WTC11 (cell line): ENCODE results near the gene ZBTB25. TPM values are rescaled to one million over a fixed set of nuclear protein-coding genes. Genes with fewer than 3 reads are reported as not detected.

ENCODE experiments used
- ATF1 ChIP-seq: sonication (generic); formaldehyde crosslinking; IDR thresholded peaks from 2 replicates; pipeline ENCODE4 v1.8.1; 2023; ENCODE audit warnings: mild to moderate bottlenecking, moderate library complexity, missing genetic modification reagents
- CREB1 ChIP-seq: sonication (generic); formaldehyde crosslinking; IDR thresholded peaks from 2 replicates; pipeline ENCODE4 v1.8.0; 2023; ENCODE audit warnings: mild to moderate bottlenecking, missing genetic modification reagents
- EMX1 ChIP-seq: fragments of 250-450 bp; sonication (Bioruptor Pico); IDR thresholded peaks from 2 replicates; pipeline ENCODE4 v1.8.0; 2021; ENCODE audit warnings: mild to moderate bottlenecking
- HMGA2 ChIP-seq: fragments of 250-450 bp; sonication (Bioruptor Pico); IDR thresholded peaks from 2 replicates; pipeline ENCODE4 v1.4.0; 2021; ENCODE audit warnings: mild to moderate bottlenecking, moderate library complexity
- JAZF1 ChIP-seq: fragments of 250-450 bp; sonication (Bioruptor Pico); IDR thresholded peaks from 2 replicates; pipeline ENCODE4 v1.9.0; 2021; ENCODE audit warnings: moderate library complexity, mild to moderate bottlenecking, inconsistent platforms
- MXD4 ChIP-seq: fragments of 250-450 bp; sonication (Bioruptor Pico); IDR thresholded peaks from 2 replicates; pipeline ENCODE4 v1.8.0; 2021; ENCODE audit warnings: mild to moderate bottlenecking, moderate library complexity, borderline replicate concordance
- MYBL2 ChIP-seq: sonication (generic); formaldehyde crosslinking; IDR thresholded peaks from 2 replicates; pipeline ENCODE4 v1.8.1; 2023; ENCODE audit warnings: mild to moderate bottlenecking, moderate library complexity, missing genetic modification reagents
- NFE2L1 ChIP-seq: sonication (generic); formaldehyde crosslinking; IDR thresholded peaks from 2 replicates; pipeline ENCODE4 v1.8.1; 2023; ENCODE audit warnings: missing genetic modification reagents
- RELA ChIP-seq: sonication (generic); formaldehyde crosslinking; IDR thresholded peaks from 2 replicates; pipeline ENCODE4 v1.8.1; 2022; ENCODE audit warnings: missing genetic modification reagents, mild to moderate bottlenecking, borderline replicate concordance
- SMAD4 ChIP-seq: sonication (generic); formaldehyde crosslinking; IDR thresholded peaks from 2 replicates; pipeline ENCODE4 v1.8.0; 2022; ENCODE audit warnings: mild to moderate bottlenecking, missing genetic modification reagents
- SOX15 ChIP-seq: fragments of 250-450 bp; sonication (Bioruptor Pico); IDR thresholded peaks from 2 replicates; pipeline ENCODE4 v1.9.0; 2021; ENCODE audit warnings: mild to moderate bottlenecking
- SP1 ChIP-seq: sonication (generic); formaldehyde crosslinking; conservative IDR thresholded peaks from 2 replicates; pipeline ENCODE4 v1.8.1; 2022; ENCODE audit warnings: missing genetic modification reagents
- TEAD4 ChIP-seq: sonication (generic); formaldehyde crosslinking; IDR thresholded peaks from 2 replicates; pipeline ENCODE4 v1.8.0; 2022; ENCODE audit warnings: mild to moderate bottlenecking, missing genetic modification reagents
- TP53 ChIP-seq: sonication (generic); formaldehyde crosslinking; IDR thresholded peaks from 2 replicates; pipeline ENCODE4 v1.8.1; 2023; ENCODE audit warnings: mild to moderate bottlenecking, missing genetic modification reagents
- ZNF263 ChIP-seq: sonication (generic); formaldehyde crosslinking; IDR thresholded peaks from 2 replicates; pipeline ENCODE4 v1.8.1; 2022; ENCODE audit warnings: low read depth, mild to moderate bottlenecking, moderate library complexity, missing genetic modification reagents
- ZNF416 ChIP-seq: fragments of 250-450 bp; sonication (Bioruptor Pico); IDR thresholded peaks from 2 replicates; pipeline ENCODE4 v1.9.0; 2021; ENCODE audit warnings: mild to moderate bottlenecking, inconsistent platforms
- ZNF671 ChIP-seq: fragments of 250-450 bp; sonication (Bioruptor Pico); IDR thresholded peaks from 2 replicates; pipeline ENCODE4 v1.8.0; 2021; ENCODE audit warnings: mild to moderate bottlenecking
- total RNA-seq: library from RNA; stranded (reverse); gene quantifications from 3 replicates; pipeline ENCODE4 v1.2.3, GENCODE V29; 2021
- TF ChIP-seq, protein P1 (sequence below): sonication (generic); formaldehyde crosslinking; IDR thresholded peaks from 2 replicates; pipeline ENCODE4 v1.8.1; 2023; ENCODE audit warnings: mild to moderate bottlenecking, missing genetic modification reagents
- TF ChIP-seq, protein P2 (sequence below): fragments of 250-450 bp; sonication (Bioruptor Pico); conservative IDR thresholded peaks from 2 replicates; pipeline ENCODE4 v1.9.0; 2021; ENCODE audit warnings: mild to moderate bottlenecking
- TF ChIP-seq, protein P3 (sequence below): sonication (generic); formaldehyde crosslinking; IDR thresholded peaks from 2 replicates; pipeline ENCODE4 v1.8.0; 2022; ENCODE audit warnings: missing genetic modification reagents
- TF ChIP-seq, protein P4 (sequence below): sonication (generic); formaldehyde crosslinking; IDR thresholded peaks from 2 replicates; pipeline ENCODE4 v1.8.0; 2023; ENCODE audit warnings: mild to moderate bottlenecking, missing genetic modification reagents
- TF ChIP-seq, protein P5 (sequence below): fragments of 250-450 bp; sonication (Bioruptor Pico); IDR thresholded peaks from 2 replicates; pipeline ENCODE4 v1.9.0; 2021; ENCODE audit warnings: moderate library complexity, mild to moderate bottlenecking, inconsistent platforms, borderline replicate concordance
- TF ChIP-seq, protein P6 (sequence below): fragments of 250-450 bp; sonication (Bioruptor Pico); IDR thresholded peaks from 2 replicates; pipeline ENCODE4 v1.8.0; 2021; ENCODE audit warnings: mild to moderate bottlenecking
- TF ChIP-seq, protein P7 (sequence below): sonication (generic); formaldehyde crosslinking; IDR thresholded peaks from 2 replicates; pipeline ENCODE4 v1.8.1; 2022; ENCODE audit warnings: low read depth, mild to moderate bottlenecking, moderate library complexity, missing genetic modification reagents, borderline replicate concordance
- TF ChIP-seq, protein P8 (sequence below): sonication (generic); formaldehyde crosslinking; IDR thresholded peaks from 2 replicates; pipeline ENCODE4 v1.8.1; 2022; ENCODE audit warnings: missing genetic modification reagents, borderline replicate concordance

ZBTB25 gene
- total RNA-seq, 1 experiment from 2014 or later = 11.9 TPM

DNA sequence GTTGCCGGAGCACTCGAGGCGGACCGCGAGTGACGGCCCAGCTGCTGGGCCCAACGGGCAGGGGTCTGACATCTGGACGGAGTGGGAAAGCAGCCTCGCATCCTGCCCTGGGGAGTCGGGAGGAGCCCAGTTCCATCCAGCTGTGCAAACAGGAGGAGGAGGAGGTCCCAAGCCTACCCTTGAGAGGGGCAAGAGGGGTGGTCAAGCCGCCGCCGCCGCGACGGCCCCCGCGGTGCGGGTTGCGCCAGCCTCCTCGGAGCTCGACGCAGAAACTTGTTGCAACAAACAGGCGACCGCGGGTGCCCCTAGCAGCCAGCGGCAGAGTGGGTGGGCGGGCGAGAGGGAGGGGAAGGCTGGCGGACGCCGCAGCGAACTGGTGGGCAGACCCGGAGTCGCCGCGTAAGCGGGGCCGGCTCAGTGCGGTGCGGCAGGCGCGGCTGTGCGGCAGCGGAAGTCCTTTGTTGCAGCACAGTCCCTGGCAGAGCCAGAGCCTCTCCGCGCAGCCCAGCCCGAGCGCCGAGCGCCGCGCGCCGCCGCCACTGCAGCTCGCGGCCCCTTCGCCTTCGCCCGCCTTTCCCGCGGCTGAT, 765 bp upstream of the ZBTB25 start, which contains the start of gene ZBTB1 (continued):
- TF ChIP-seq, protein P1, sequence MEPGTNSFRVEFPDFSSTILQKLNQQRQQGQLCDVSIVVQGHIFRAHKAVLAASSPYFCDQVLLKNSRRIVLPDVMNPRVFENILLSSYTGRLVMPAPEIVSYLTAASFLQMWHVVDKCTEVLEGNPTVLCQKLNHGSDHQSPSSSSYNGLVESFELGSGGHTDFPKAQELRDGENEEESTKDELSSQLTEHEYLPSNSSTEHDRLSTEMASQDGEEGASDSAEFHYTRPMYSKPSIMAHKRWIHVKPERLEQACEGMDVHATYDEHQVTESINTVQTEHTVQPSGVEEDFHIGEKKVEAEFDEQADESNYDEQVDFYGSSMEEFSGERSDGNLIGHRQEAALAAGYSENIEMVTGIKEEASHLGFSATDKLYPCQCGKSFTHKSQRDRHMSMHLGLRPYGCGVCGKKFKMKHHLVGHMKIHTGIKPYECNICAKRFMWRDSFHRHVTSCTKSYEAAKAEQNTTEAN (CRISPR knock-in tag) = no peak
- TF ChIP-seq TEAD4 (no peak), JAZF1 (no peak), MXD4 (CRISPR knock-in tag) (no peak), HMGA2 (CRISPR knock-in tag) (no peak), ZNF263 (CRISPR knock-in tag) (no peak), ZNF416 (0 out of 2 replicates have a peak, but pooled peaks have one; percentile 17), ATF1 (no peak), NFE2L1 (CRISPR knock-in tag) (no peak), SMAD4 (CRISPR knock-in tag) (no peak), EMX1 (CRISPR knock-in tag) (peak; percentile 55; the same call in 1 of the 2 replicates), TP53 (CRISPR knock-in tag) (no peak), SP1 (CRISPR knock-in tag) (peak; percentile 33; the same call in 1 of the 2 replicates), MYBL2 (CRISPR knock-in tag) (0 out of 2 replicates have a peak, but pooled peaks have one; percentile 77), RELA (no peak), SOX15 (CRISPR knock-in tag) (no peak), CREB1 (CRISPR knock-in tag) (no peak), ZNF671 (CRISPR knock-in tag) (no peak)
- TF ChIP-seq, protein P2, sequence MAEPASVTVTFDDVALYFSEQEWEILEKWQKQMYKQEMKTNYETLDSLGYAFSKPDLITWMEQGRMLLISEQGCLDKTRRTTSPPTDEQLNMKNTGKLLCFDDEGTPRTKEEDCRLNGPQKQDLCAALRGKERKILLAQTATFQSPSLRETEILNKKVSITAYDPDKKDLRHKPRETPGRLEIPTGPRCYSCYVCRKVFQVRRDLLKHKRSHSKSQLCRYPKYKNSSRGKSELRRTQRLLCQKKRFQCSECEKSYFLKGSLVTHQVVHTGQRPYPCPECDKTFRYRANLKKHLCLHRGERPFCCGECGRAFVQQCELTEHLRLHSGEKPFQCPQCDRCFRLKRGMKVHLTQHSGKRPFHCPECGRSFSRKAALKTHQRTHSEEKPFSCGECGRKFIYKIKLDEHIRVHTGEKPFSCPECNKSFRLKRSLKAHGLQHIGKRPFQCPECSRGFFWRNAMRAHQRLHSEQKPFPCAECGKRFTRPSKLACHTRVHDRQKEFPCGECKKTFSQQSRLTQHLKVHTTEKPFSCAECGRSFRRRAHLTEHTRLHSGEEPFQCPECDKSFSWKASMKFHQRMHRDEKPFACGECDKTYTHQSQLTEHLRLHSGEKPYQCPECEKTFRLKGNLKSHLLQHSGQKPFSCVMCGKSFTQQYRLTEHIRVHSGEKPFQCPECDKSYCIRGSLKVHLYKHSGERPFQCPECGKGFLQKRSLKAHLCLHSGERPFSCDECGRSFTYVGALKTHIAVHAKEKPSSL (CRISPR knock-in tag) = no peak
- TF ChIP-seq, protein P3, sequence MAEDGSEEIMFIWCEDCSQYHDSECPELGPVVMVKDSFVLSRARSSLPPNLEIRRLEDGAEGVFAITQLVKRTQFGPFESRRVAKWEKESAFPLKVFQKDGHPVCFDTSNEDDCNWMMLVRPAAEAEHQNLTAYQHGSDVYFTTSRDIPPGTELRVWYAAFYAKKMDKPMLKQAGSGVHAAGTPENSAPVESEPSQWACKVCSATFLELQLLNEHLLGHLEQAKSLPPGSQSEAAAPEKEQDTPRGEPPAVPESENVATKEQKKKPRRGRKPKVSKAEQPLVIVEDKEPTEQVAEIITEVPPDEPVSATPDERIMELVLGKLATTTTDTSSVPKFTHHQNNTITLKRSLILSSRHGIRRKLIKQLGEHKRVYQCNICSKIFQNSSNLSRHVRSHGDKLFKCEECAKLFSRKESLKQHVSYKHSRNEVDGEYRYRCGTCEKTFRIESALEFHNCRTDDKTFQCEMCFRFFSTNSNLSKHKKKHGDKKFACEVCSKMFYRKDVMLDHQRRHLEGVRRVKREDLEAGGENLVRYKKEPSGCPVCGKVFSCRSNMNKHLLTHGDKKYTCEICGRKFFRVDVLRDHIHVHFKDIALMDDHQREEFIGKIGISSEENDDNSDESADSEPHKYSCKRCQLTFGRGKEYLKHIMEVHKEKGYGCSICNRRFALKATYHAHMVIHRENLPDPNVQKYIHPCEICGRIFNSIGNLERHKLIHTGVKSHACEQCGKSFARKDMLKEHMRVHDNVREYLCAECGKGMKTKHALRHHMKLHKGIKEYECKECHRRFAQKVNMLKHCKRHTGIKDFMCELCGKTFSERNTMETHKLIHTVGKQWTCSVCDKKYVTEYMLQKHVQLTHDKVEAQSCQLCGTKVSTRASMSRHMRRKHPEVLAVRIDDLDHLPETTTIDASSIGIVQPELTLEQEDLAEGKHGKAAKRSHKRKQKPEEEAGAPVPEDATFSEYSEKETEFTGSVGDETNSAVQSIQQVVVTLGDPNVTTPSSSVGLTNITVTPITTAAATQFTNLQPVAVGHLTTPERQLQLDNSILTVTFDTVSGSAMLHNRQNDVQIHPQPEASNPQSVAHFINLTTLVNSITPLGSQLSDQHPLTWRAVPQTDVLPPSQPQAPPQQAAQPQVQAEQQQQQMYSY = no peak
- TF ChIP-seq, protein P4, sequence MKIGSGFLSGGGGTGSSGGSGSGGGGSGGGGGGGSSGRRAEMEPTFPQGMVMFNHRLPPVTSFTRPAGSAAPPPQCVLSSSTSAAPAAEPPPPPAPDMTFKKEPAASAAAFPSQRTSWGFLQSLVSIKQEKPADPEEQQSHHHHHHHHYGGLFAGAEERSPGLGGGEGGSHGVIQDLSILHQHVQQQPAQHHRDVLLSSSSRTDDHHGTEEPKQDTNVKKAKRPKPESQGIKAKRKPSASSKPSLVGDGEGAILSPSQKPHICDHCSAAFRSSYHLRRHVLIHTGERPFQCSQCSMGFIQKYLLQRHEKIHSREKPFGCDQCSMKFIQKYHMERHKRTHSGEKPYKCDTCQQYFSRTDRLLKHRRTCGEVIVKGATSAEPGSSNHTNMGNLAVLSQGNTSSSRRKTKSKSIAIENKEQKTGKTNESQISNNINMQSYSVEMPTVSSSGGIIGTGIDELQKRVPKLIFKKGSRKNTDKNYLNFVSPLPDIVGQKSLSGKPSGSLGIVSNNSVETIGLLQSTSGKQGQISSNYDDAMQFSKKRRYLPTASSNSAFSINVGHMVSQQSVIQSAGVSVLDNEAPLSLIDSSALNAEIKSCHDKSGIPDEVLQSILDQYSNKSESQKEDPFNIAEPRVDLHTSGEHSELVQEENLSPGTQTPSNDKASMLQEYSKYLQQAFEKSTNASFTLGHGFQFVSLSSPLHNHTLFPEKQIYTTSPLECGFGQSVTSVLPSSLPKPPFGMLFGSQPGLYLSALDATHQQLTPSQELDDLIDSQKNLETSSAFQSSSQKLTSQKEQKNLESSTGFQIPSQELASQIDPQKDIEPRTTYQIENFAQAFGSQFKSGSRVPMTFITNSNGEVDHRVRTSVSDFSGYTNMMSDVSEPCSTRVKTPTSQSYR (CRISPR knock-in tag) = no peak
- TF ChIP-seq, protein P5, sequence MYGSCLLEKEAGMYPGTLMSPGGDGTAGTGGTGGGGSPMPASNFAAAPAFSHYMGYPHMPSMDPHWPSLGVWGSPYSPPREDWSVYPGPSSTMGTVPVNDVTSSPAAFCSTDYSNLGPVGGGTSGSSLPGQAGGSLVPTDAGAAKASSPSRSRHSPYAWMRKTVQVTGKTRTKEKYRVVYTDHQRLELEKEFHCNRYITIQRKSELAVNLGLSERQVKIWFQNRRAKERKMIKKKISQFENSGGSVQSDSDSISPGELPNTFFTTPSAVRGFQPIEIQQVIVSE (CRISPR knock-in tag) = no peak; the same call in 1 of the 2 replicates
- TF ChIP-seq, protein P6, sequence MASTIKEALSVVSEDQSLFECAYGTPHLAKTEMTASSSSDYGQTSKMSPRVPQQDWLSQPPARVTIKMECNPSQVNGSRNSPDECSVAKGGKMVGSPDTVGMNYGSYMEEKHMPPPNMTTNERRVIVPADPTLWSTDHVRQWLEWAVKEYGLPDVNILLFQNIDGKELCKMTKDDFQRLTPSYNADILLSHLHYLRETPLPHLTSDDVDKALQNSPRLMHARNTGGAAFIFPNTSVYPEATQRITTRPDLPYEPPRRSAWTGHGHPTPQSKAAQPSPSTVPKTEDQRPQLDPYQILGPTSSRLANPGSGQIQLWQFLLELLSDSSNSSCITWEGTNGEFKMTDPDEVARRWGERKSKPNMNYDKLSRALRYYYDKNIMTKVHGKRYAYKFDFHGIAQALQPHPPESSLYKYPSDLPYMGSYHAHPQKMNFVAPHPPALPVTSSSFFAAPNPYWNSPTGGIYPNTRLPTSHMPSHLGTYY = no peak; the same call in 1 of the 2 replicates
- TF ChIP-seq, protein P7, sequence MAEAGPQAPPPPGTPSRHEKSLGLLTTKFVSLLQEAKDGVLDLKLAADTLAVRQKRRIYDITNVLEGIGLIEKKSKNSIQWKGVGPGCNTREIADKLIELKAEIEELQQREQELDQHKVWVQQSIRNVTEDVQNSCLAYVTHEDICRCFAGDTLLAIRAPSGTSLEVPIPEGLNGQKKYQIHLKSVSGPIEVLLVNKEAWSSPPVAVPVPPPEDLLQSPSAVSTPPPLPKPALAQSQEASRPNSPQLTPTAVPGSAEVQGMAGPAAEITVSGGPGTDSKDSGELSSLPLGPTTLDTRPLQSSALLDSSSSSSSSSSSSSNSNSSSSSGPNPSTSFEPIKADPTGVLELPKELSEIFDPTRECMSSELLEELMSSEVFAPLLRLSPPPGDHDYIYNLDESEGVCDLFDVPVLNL (CRISPR knock-in tag) = peak; percentile 19; the same call in 1 of the 2 replicates
- TF ChIP-seq, protein P8, sequence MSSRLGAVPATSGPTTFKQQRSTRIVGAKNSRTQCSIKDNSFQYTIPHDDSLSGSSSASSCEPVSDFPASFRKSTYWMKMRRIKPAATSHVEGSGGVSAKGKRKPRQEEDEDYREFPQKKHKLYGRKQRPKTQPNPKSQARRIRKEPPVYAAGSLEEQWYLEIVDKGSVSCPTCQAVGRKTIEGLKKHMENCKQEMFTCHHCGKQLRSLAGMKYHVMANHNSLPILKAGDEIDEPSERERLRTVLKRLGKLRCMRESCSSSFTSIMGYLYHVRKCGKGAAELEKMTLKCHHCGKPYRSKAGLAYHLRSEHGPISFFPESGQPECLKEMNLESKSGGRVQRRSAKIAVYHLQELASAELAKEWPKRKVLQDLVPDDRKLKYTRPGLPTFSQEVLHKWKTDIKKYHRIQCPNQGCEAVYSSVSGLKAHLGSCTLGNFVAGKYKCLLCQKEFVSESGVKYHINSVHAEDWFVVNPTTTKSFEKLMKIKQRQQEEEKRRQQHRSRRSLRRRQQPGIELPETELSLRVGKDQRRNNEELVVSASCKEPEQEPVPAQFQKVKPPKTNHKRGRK (CRISPR knock-in tag) = no peak
